A549 (cell line): ENCODE measurements around the gene SYS1.

Source experiments
- ESRRA ChIP-seq: fragments of 150-350 bp; IDR thresholded peaks from 2 replicates; pipeline ENCODE4 v1.6.1; 2014; ENCODE audit warnings: mild to moderate bottlenecking, low read length, borderline replicate concordance
- ZNF302 ChIP-seq: fragments of 250-450 bp; sonication (Bioruptor Pico); IDR thresholded peaks from 2 replicates; pipeline ENCODE4 v1.9.0; 2021; ENCODE audit warnings: inconsistent platforms, mild to moderate bottlenecking, moderate library complexity
- TF ChIP-seq, protein P1 (sequence below): fragments of 450-650 bp; IDR thresholded peaks from 2 replicates; pipeline ENCODE4 v1.6.1; 2014; ENCODE audit warnings: antibody characterized with exemption
- TF ChIP-seq, protein P2 (sequence below): fragments of >200 bp; sonication (Bioruptor Twin); formaldehyde crosslinking; IDR thresholded peaks from 3 replicates; pipeline ENCODE4 v1.5.1; 2016

GRCh38 chr20:45370571-45371160, 7.7 kb downstream of the SYS1 start:
- TF ChIP-seq ESRRA, result no peak
- TF ChIP-seq, protein P1, sequence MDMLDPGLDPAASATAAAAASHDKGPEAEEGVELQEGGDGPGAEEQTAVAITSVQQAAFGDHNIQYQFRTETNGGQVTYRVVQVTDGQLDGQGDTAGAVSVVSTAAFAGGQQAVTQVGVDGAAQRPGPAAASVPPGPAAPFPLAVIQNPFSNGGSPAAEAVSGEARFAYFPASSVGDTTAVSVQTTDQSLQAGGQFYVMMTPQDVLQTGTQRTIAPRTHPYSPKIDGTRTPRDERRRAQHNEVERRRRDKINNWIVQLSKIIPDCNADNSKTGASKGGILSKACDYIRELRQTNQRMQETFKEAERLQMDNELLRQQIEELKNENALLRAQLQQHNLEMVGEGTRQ, result no peak
- TF ChIP-seq, protein P2, sequence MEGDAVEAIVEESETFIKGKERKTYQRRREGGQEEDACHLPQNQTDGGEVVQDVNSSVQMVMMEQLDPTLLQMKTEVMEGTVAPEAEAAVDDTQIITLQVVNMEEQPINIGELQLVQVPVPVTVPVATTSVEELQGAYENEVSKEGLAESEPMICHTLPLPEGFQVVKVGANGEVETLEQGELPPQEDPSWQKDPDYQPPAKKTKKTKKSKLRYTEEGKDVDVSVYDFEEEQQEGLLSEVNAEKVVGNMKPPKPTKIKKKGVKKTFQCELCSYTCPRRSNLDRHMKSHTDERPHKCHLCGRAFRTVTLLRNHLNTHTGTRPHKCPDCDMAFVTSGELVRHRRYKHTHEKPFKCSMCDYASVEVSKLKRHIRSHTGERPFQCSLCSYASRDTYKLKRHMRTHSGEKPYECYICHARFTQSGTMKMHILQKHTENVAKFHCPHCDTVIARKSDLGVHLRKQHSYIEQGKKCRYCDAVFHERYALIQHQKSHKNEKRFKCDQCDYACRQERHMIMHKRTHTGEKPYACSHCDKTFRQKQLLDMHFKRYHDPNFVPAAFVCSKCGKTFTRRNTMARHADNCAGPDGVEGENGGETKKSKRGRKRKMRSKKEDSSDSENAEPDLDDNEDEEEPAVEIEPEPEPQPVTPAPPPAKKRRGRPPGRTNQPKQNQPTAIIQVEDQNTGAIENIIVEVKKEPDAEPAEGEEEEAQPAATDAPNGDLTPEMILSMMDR, result no peak
- TF ChIP-seq ZNF302 (CRISPR knock-in tag), result no peak
